ENCODE data around the gene GALNT1.
"Not testable (repeated sequence)": the region's sequence is repeated elsewhere in the genome, so short reads cannot be mapped to it uniquely, and the experiment has no call there.

GALNT1 gene

GRCh38 chr18:35564795-35565453 lies 16.6 kb upstream of the GALNT1 start:
- no peaks in the 10 kb centered on the region for H4K20me1 ChIP-seq
- H3K4me2 ChIP-seq: peak overlapping the region in 3 of 11 experiments; percentile 10 to 54 (median 52); a peak in 4 of 22 replicates
- H3K9me3 ChIP-seq (replicated peaks in 1 of 11): no peaks in the 10 kb centered on the region
- H3K27me3 ChIP-seq: no peaks in the 10 kb centered on the region
- H3K27ac ChIP-seq: peak overlapping the region in 1 of 11 experiments; percentile 52; a peak in 1 of 22 replicates
- H3K9ac ChIP-seq: no peak overlapping the region
- no peak for TF ChIP-seq Cebpa-rat (IDR thresholded peaks at IDR 0.05)
- peaks cover 0 to 12% (median 0%) of the 10 kb centered on the region in 10 experiments; a peak in 5 of 20 replicates for H3K4me1 ChIP-seq
- no peak overlapping the region for H3K4me3 ChIP-seq
- H3K36me3 ChIP-seq: no peaks in the 10 kb centered on the region

- Histone ChIP-seq H4K20me1 (no peaks in the 10 kb centered on the region), H3K27me3 (no peaks in the 10 kb centered on the region), H3K4me3 (no peak overlapping the region), H3K4me2 (no peak overlapping the region), H3K4me1 (peaks cover 0 to 12% (median 0%) of the 10 kb centered on the region in 10 experiments; a peak in 5 of 20 replicates), H3K27ac (no peak overlapping the region), H3K9ac (no peak overlapping the region), H3K9me3 (replicated peaks in 1 of 11) (no peaks in the 10 kb centered on the region), H3K36me3 (no peaks in the 10 kb centered on the region)
- TF ChIP-seq Cebpa-rat (IDR thresholded peaks at IDR 0.05): no peak
These were observed 15.5 kb upstream of the GALNT1 start for GRCh38 chr18:35566019-35566418.

GRCh38 chr18:35570182-35570581 lies 11.4 kb upstream of the GALNT1 start:
- Histone ChIP-seq H3K36me3 (no peaks in the 10 kb centered on the region), H4K20me1 (no peaks in the 10 kb centered on the region), H3K9ac (no peak overlapping the region), H3K4me3 (no peak overlapping the region), H3K4me2 (no peak overlapping the region), H3K4me1 (peaks cover 0 to 2% (median 0%) of the 10 kb centered on the region in 10 experiments; a peak in 4 of 20 replicates), H3K27ac (no peak overlapping the region), H3K9me3 (replicated peaks in 1 of 11) (peaks cover 0 to 9% (median 2%) of the 10 kb centered on the region in 11 experiments; a peak in 14 of 22 replicates), H3K27me3 (no peaks in the 10 kb centered on the region)
- no peak for TF ChIP-seq Cebpa-rat (IDR thresholded peaks at IDR 0.05)

GRCh38 chr18:35571138-35571537 lies 10.4 kb upstream of the GALNT1 start:
- Histone ChIP-seq H4K20me1 (no peaks in the 10 kb centered on the region), H3K27ac (no peak overlapping the region), H3K4me2 (no peak overlapping the region), H3K4me3 (no peak overlapping the region), H3K9ac (no peak overlapping the region), H3K27me3 (no peaks in the 10 kb centered on the region), H3K4me1 (no peaks in the 10 kb centered on the region), H3K9me3 (replicated peaks in 1 of 11) (peaks cover 8 to 18% (median 12%) of the 10 kb centered on the region in 11 experiments), H3K36me3 (peaks cover 0 to 5% (median 0%) of the 10 kb centered on the region in 11 experiments; a peak in 2 of 22 replicates)
- TF ChIP-seq Cebpa-rat (IDR thresholded peaks at IDR 0.05): no peak

- peaks cover 0 to 5% (median 0%) of the 10 kb centered on the region in 11 experiments; a peak in 3 of 22 replicates for H3K36me3 ChIP-seq
- no peak overlapping the region for H3K9ac ChIP-seq
- H3K4me1 ChIP-seq: no peaks in the 10 kb centered on the region
- TF ChIP-seq Cebpa-rat (IDR thresholded peaks at IDR 0.05): no peak
- peaks cover 18 to 31% (median 27%) of the 10 kb centered on the region in 11 experiments for H3K9me3 ChIP-seq (replicated peaks in 1 of 11)
- no peak overlapping the region for H3K4me3 ChIP-seq
- no peak overlapping the region for H3K27ac ChIP-seq
- no peak overlapping the region for H3K4me2 ChIP-seq
- H3K27me3 ChIP-seq: no peaks in the 10 kb centered on the region
- no peaks in the 10 kb centered on the region for H4K20me1 ChIP-seq
These were observed 8.9 kb upstream of the GALNT1 start for GRCh38 chr18:35572644-35573043.

- TF ChIP-seq Cebpa-rat (IDR thresholded peaks at IDR 0.05): no peak
- Histone ChIP-seq H3K9ac (no peak overlapping the region), H3K4me3 (no peak overlapping the region), H3K9me3 (replicated peaks in 1 of 11) (peaks cover 18 to 31% (median 28%) of the 10 kb centered on the region in 11 experiments), H3K4me2 (no peak overlapping the region), H3K36me3 (peaks cover 0 to 5% (median 0%) of the 10 kb centered on the region in 11 experiments; a peak in 3 of 22 replicates), H3K27ac (no peak overlapping the region), H3K27me3 (no peaks in the 10 kb centered on the region), H3K4me1 (no peaks in the 10 kb centered on the region), H4K20me1 (no peaks in the 10 kb centered on the region)
These were observed 8.0 kb upstream of the GALNT1 start for GRCh38 chr18:35573531-35573930.

GRCh38 chr18:35576240-35576845 lies 5.2 kb upstream of the GALNT1 start:
- not testable (repeated sequence) for H3K4me2 ChIP-seq

GRCh38 chr18:35577045-35577848 lies 4.3 kb upstream of the GALNT1 start:
- H3K9me3 ChIP-seq (replicated peaks in 1 of 11): peaks cover 18 to 31% (median 28%) of the 10 kb centered on the region in 11 experiments

More at GRCh38 chr18:35576240-35576845, 5.2 kb upstream of the GALNT1 start:
- H4K20me1 ChIP-seq, H3K36me3 ChIP-seq, H3K9ac ChIP-seq, H3K27me3 ChIP-seq, H3K27ac ChIP-seq, H3K4me3 ChIP-seq: not testable (repeated sequence)
- peaks cover 18 to 31% (median 28%) of the 10 kb centered on the region in 11 experiments for H3K9me3 ChIP-seq (replicated peaks in 1 of 11)
- peaks cover 0 to 13% (median 8%) of the 10 kb centered on the region in 10 experiments; a peak in 9 of 20 replicates for H3K4me1 ChIP-seq

GRCh38 chr18:35578481-35578880 lies 3.1 kb upstream of the GALNT1 start:
- TF ChIP-seq Cebpa-rat (IDR thresholded peaks at IDR 0.05): no peak
- H3K36me3 ChIP-seq: peaks cover 0 to 6% (median under 1%) of the 10 kb centered on the region in 11 experiments; a peak in 6 of 22 replicates
- no peak overlapping the region for H3K4me2 ChIP-seq
- no peaks in the 10 kb centered on the region for H3K27me3 ChIP-seq
- H3K4me3 ChIP-seq: no peak overlapping the region
- peaks cover 13 to 25% (median 20%) of the 10 kb centered on the region in 10 experiments for H3K4me1 ChIP-seq
- H3K9me3 ChIP-seq (replicated peaks in 1 of 11): peaks cover 18 to 31% (median 28%) of the 10 kb centered on the region in 11 experiments
- H3K9ac ChIP-seq: no peak overlapping the region
- H3K27ac ChIP-seq: no peak overlapping the region
- H4K20me1 ChIP-seq: peaks cover 7 to 15% (median 14%) of the 10 kb centered on the region in 11 experiments; a peak in 18 of 22 replicates

More at GRCh38 chr18:35577045-35577848, 4.3 kb upstream of the GALNT1 start:
- peaks cover 0 to 2% (median 1%) of the 10 kb centered on the region in 11 experiments; a peak in 6 of 22 replicates for H4K20me1 ChIP-seq
- no peak overlapping the region for H3K27ac ChIP-seq
- peaks cover 0 to 5% (median 0%) of the 10 kb centered on the region in 11 experiments; a peak in 3 of 22 replicates for H3K36me3 ChIP-seq
- peaks cover under 1 to 13% (median 8%) of the 10 kb centered on the region in 10 experiments; a peak in 14 of 20 replicates for H3K4me1 ChIP-seq
- TF ChIP-seq Cebpa-rat (IDR thresholded peaks at IDR 0.05): no peak
- H3K4me3 ChIP-seq: no peak overlapping the region
- no peak overlapping the region for H3K9ac ChIP-seq
- no peak overlapping the region for H3K4me2 ChIP-seq
- no peaks in the 10 kb centered on the region for H3K27me3 ChIP-seq

All from BLaER1 treated with 17β-estradiol and CSF1 and Interleukin-3, amounts not matched to agents 10 nM and 100 nM (cell line).